NB4 (cell line): ENCODE results near the gene STARD7.

Experiments used
- CTCF ChIP-seq: IDR thresholded peaks from one replicate; pipeline ENCODE4 v1.5.1; 2012; ENCODE audit warnings: low read depth, low read length
- TF ChIP-seq, protein P1 (sequence below): IDR thresholded peaks from 2 replicates; pipeline ENCODE4 v1.6.1; 2011; ENCODE audit warnings: low read depth, low read length

DNA sequence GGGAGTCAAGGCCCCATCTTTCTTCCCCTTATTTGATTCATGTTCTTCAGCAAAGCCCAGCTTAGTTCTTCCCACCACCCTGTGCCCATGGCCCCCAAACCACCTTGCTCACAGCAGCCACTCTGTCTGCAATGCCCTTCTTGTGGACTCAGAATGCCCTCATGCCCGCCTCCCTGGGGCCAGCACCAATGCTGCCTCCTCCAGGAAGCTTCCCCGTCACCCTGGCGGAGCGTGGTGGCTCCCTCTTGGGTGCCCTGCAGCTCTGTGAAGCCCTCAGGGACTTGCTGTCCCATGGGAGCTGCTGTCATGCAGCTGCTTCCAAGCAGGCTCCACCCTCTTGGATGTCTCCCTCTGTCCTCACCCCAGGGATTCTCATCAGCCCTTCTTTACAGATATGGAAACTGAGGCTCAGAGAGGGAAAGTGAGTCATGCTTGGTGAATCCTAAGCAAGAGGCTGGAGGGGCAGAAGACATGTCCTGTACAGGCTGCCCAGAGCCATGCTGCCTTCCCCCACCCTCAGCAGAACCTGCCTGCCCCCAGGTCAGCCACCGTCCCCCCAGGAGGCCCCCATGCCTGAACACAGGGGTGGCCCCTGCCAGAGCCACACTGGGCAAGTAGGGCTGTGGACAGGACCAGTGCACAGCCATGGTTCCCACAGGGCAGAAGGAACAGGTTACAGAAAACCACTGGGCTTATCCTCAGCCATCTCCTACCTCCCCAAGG, 51.5 kb downstream of the STARD7 start:
- TF ChIP-seq CTCF: no peak
- TF ChIP-seq, protein P1, sequence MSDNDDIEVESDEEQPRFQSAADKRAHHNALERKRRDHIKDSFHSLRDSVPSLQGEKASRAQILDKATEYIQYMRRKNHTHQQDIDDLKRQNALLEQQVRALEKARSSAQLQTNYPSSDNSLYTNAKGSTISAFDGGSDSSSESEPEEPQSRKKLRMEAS: no peak
